NCI-H187 treated with DMSO at 0.1 percent for 48 hours (cell line): ENCODE data around the gene CTIF.

Experiments used
- DNase-seq: peaks from one replicate; lab custom pipeline; 2025; lab: John Stamatoyannopoulos, UW

CTIF gene

GRCh38 chr18:48682768-48683167, 143.9 kb downstream of the CTIF start:
- no peak for DNase-seq

- DNase-seq = no peak
These were observed 144.4 kb downstream of the CTIF start for GRCh38 chr18:48683197-48683596.

- DNase-seq = no peak
These were observed 144.8 kb downstream of the CTIF start for GRCh38 chr18:48683661-48684060.

GRCh38 chr18:48687346-48688042, 148.7 kb downstream of the CTIF start:
- no peak for DNase-seq

- no peak for DNase-seq
These were observed 150.1 kb downstream of the CTIF start for GRCh38 chr18:48688961-48689360.

GRCh38 chr18:48689548-48689947, 150.7 kb downstream of the CTIF start:
- DNase-seq = no peak

DNA sequence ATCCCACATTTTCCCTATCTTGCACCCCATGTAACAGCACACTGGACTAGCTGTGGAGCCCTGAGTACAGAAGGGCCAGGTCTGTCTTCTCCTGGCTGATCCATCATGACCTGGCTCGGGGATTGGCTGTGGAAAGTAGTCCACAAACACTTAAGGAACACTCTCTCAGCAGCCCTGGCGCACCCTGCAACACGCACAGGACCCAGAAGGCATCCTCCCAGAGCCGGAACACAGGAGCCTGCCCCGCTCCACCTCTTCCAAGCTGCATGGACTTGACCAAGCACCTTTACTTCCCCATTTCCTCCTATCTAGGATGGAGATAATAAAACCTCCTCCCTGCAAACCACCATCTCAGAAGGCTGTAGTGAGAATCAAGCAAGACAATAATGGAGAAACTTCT, 151.7 kb downstream of the CTIF start:
- no peak for DNase-seq

- no peak for DNase-seq
These were observed 154.2 kb downstream of the CTIF start for GRCh38 chr18:48693006-48693405.

GRCh38 chr18:48693625-48694262, 154.9 kb downstream of the CTIF start:
- no peak for DNase-seq

GRCh38 chr18:48694295-48694694, 155.5 kb downstream of the CTIF start:
- DNase-seq = no peak

- no peak for DNase-seq
These were observed 156.8 kb downstream of the CTIF start for GRCh38 chr18:48695671-48696070.

DNA sequence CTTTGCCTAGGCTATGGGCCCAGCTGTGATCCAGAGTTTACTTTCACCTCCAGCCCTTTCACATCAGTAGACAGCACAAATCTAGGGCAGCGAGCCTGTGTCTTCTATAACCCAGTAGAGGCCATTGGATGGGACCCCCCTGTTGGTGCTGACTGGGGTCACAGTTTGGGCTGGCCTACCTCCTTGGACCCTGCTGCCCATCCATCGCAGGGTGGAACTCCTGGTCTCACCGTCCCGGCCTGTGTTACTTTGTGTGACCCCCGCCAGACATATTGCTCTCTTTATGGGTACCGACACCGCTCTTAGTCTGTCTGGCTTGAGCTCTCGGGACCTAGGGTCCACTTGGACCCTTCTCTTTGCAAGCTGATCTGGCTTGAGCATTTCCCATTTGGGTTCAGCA, 157.4 kb downstream of the CTIF start:
- DNase-seq = no peak

DNA sequence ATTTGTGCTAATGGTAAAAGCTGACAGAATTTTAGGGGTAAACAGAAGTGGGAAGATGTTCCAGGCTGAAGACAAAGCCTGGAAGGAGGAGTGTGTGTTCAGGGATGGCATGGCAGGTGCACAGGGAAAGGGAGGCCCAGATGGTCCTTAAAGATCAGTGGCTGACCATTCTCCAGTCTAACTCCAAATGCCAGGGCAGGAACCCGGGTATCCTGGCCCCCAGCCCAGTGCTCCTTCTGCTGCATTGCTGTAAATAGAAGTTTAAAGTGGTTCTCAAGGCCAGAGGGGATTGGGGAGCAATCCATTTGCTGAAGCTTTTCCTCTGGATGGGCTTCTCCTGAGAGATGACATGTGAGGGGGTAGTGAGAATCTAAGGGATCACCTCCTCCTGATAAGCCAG, 158.6 kb downstream of the CTIF start:
- no peak for DNase-seq

DNA sequence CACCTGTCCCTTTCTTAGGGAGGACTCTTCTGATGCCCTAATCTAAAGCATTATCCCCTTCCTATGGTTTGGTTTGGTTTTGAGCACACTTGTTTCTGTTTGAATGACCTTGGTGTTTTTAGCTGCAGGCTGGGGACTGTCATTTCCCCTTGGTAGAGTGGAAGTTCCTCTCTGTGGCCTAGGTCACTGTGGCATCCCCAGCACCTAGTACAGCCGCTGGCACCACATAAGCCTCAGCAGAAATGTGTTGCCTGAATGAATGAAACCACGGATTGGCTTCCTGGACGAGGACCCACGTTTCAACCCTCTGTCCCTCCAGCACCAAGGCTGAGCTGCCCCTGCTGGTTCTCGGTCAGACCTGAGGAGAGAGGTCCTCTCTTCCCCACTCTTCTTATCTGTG, 159.9 kb downstream of the CTIF start:
- DNase-seq = no peak

- DNase-seq = no peak
These were observed 160.9 kb downstream of the CTIF start for GRCh38 chr18:48699761-48700160.

- DNase-seq = no peak
These were observed 161.6 kb downstream of the CTIF start for GRCh38 chr18:48700446-48700845.

DNA sequence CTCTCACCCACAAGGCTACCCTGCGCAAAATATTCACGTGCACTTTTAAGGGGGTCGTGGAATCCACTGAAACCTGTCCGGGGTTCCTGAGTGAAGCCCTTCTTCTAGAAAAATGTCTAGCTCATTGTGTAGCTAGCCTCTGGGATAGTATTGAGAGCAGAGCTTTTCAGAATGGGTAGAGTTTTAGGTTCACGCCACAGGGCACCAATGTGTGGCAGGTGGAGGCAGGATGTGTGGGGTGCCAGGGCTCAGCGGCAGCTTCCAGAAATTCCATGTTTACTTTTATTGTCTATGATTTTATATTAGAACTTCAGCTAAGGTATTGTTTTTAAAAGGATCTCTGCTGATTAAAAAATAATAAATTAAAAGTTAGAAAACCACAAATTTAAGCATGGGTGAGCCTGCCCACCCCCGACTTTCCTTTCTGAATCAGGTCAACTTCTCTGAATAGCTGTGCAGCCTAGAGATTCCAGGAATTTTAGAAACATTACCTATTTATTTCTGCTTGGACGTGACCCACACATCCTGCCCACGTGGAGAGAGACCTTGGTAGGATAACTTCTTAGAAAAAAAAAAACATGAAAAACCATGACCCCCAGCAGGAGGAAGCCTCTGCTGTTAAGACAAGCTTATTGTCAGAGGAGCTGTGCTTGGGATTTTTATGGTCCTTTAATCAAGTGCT, 163.7 kb downstream of the CTIF start:
- DNase-seq = no peak

GRCh38 chr18:48703028-48703386, 164.2 kb downstream of the CTIF start:
- DNase-seq = no peak

DNA sequence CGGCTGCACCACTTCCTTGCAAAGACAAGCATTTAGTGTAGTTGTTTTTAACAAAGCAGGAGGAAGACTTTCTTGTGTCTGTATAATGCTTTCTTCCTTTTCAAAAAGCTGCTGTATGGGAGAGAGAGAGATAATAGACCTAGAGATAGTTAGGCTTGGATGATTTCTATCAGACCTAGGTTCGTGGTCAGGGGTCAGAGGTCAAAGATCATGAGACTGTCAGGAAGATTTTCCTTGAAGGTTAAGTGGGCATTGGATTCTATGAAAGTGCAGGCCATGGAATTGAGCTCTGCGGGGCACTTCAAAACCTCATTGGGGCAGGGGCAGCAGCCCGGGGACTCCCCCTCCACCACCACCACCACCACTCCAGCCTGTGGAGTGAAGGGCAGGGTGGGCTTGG, 164.6 kb downstream of the CTIF start:
- no peak for DNase-seq

DNA sequence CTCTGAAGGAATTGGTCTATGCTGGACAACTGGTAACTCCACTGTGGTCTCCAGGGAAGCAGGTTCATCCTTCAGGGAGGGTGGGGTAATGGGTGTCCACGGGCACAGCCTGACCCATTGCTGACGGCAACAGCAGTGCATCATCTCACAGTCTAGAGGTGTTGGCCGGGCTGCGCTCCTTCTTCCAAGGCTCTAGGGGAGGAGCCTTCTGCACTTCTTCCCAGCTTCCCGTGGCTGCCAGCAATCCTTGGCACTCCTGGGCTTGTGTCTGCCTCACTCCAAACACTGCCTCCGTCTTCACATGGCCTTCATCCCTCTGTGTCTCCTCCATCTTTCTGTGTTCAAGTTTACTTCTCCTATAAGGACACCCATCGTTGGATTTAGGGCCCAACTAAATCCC, 166.2 kb downstream of the CTIF start:
- DNase-seq = no peak

GRCh38 chr18:48705531-48705930, 166.7 kb downstream of the CTIF start:
- DNase-seq = no peak

GRCh38 chr18:48706731-48707130, 167.9 kb downstream of the CTIF start:
- DNase-seq = no peak

GRCh38 chr18:48707636-48708296, 168.9 kb downstream of the CTIF start:
- no peak for DNase-seq
